Rectal smooth muscle tissue (tissue), 1 donor: ENCODE data around the gene LRTM2.

Source experiments
- H3K27ac ChIP-seq: one replicate; pipeline ENCODE4 v1.7.0; 2013; ENCODE audit warnings: low read depth, low read length, inconsistent platforms
- H3K27me3 ChIP-seq: one replicate; pipeline ENCODE4 v1.7.0; 2013; ENCODE audit warnings: low read length; ENCODE audit not compliant: control insufficient read depth, insufficient read depth
- H3K36me3 ChIP-seq: one replicate; pipeline ENCODE4 v1.7.0; 2013; ENCODE audit warnings: low read length; ENCODE audit not compliant: control insufficient read depth, insufficient read depth
- H3K4me1 ChIP-seq: one replicate; pipeline ENCODE4 v1.7.0; 2013; ENCODE audit warnings: low read length; ENCODE audit not compliant: control insufficient read depth, insufficient read depth
- H3K4me3 ChIP-seq: one replicate; pipeline ENCODE4 v1.7.0; 2013; ENCODE audit warnings: low read length
- H3K9ac ChIP-seq: one replicate; pipeline ENCODE4 v1.7.0; 2013; ENCODE audit warnings: low read length

The LRTM2 gene

GRCh38 chr12:1820191-1820895 is at the start of gene LRTM2:
Gene LRTM2 (plus strand): TSS chr12:1820565. CDS start chr12:1828149, 7,584 bp downstream.
- Histone ChIP-seq H3K27me3 (peaks cover 18% of the 10 kb centered on the region), H3K36me3 (no peaks in the 10 kb centered on the region), H3K9ac (no peak within 1 kb of the TSS), H3K27ac (no peak within 1 kb of the TSS), H3K4me3 (no peak within 1 kb of the TSS), H3K4me1 (no peaks in the 10 kb centered on the region)

- H3K9ac ChIP-seq: no peak overlapping the region
- no peaks in the 10 kb centered on the region for H3K27me3 ChIP-seq
- H3K4me1 ChIP-seq: no peaks in the 10 kb centered on the region
- H3K4me3 ChIP-seq: no peak overlapping the region
- peaks cover 12% of the 10 kb centered on the region for H3K36me3 ChIP-seq
- no peak overlapping the region for H3K27ac ChIP-seq
These were observed 46.3 kb upstream of the LRTM2 start for GRCh38 chr12:1773937-1774655.

- peaks cover 8% of the 10 kb centered on the region for H3K36me3 ChIP-seq
- no peaks in the 10 kb centered on the region for H3K4me1 ChIP-seq
- no peak overlapping the region for H3K27ac ChIP-seq
- no peaks in the 10 kb centered on the region for H3K27me3 ChIP-seq
- H3K9ac ChIP-seq: no peak overlapping the region
- no peak overlapping the region for H3K4me3 ChIP-seq
These were observed 44.0 kb upstream of the LRTM2 start for GRCh38 chr12:1776170-1776921.

- no peak overlapping the region for H3K27ac ChIP-seq
- no peak overlapping the region for H3K4me3 ChIP-seq
- no peaks in the 10 kb centered on the region for H3K27me3 ChIP-seq
- H3K4me1 ChIP-seq: no peaks in the 10 kb centered on the region
- H3K36me3 ChIP-seq: peaks cover 6% of the 10 kb centered on the region
- no peak overlapping the region for H3K9ac ChIP-seq
These were observed 42.6 kb upstream of the LRTM2 start for GRCh38 chr12:1777798-1778197.

GRCh38 chr12:1778911-1779310 is 41.5 kb upstream of the LRTM2 start:
- no peaks in the 10 kb centered on the region for H3K4me1 ChIP-seq
- no peak overlapping the region for H3K9ac ChIP-seq
- H3K36me3 ChIP-seq: peaks cover 4% of the 10 kb centered on the region
- no peak overlapping the region for H3K4me3 ChIP-seq
- no peaks in the 10 kb centered on the region for H3K27me3 ChIP-seq
- no peak overlapping the region for H3K27ac ChIP-seq

GRCh38 chr12:1779783-1780182 is 40.6 kb upstream of the LRTM2 start:
- H3K27ac ChIP-seq: no peak overlapping the region
- H3K4me3 ChIP-seq: no peak overlapping the region
- H3K27me3 ChIP-seq: no peaks in the 10 kb centered on the region
- H3K9ac ChIP-seq: no peak overlapping the region
- H3K36me3 ChIP-seq: peaks cover 5% of the 10 kb centered on the region
- no peaks in the 10 kb centered on the region for H3K4me1 ChIP-seq

- H3K27ac ChIP-seq: no peak overlapping the region
- no peak overlapping the region for H3K9ac ChIP-seq
- peaks cover 3% of the 10 kb centered on the region for H3K36me3 ChIP-seq
- no peaks in the 10 kb centered on the region for H3K4me1 ChIP-seq
- no peaks in the 10 kb centered on the region for H3K27me3 ChIP-seq
- H3K4me3 ChIP-seq: no peak overlapping the region
These were observed 38.6 kb upstream of the LRTM2 start for GRCh38 chr12:1781772-1782171.

GRCh38 chr12:1782215-1782614 is 38.1 kb upstream of the LRTM2 start:
- Histone ChIP-seq H3K36me3 (peaks cover 3% of the 10 kb centered on the region), H3K4me1 (no peaks in the 10 kb centered on the region), H3K9ac (no peak overlapping the region), H3K27ac (no peak overlapping the region), H3K4me3 (no peak overlapping the region), H3K27me3 (no peaks in the 10 kb centered on the region)

GRCh38 chr12:1787714-1788113 is 32.7 kb upstream of the LRTM2 start:
- Histone ChIP-seq H3K4me3 (no peak overlapping the region), H3K27ac (no peak overlapping the region), H3K27me3 (no peaks in the 10 kb centered on the region)

GRCh38 chr12:1790444-1790843 is 29.9 kb upstream of the LRTM2 start:
- Histone ChIP-seq H3K4me1 (peaks cover 7% of the 10 kb centered on the region), H3K27me3 (no peaks in the 10 kb centered on the region), H3K36me3 (no peaks in the 10 kb centered on the region), H3K27ac (no peak overlapping the region), H3K4me3 (no peak overlapping the region), H3K9ac (no peak overlapping the region)

More at GRCh38 chr12:1787714-1788113, 32.7 kb upstream of the LRTM2 start:
- H3K36me3 ChIP-seq: peaks cover 3% of the 10 kb centered on the region
- no peak overlapping the region for H3K9ac ChIP-seq
- no peaks in the 10 kb centered on the region for H3K4me1 ChIP-seq

GRCh38 chr12:1791104-1791841 is 29.1 kb upstream of the LRTM2 start:
- Histone ChIP-seq H3K4me3 (no peak overlapping the region), H3K27me3 (no peaks in the 10 kb centered on the region), H3K27ac (no peak overlapping the region), H3K36me3 (no peaks in the 10 kb centered on the region), H3K4me1 (peaks cover 11% of the 10 kb centered on the region), H3K9ac (no peak overlapping the region)

GRCh38 chr12:1792406-1792805 is 28.0 kb upstream of the LRTM2 start:
- Histone ChIP-seq H3K9ac (no peak overlapping the region), H3K4me1 (peaks cover 11% of the 10 kb centered on the region), H3K27ac (no peak overlapping the region)

More at GRCh38 chr12:1792406-1792805, 28.0 kb upstream of the LRTM2 start:
- no peaks in the 10 kb centered on the region for H3K27me3 ChIP-seq
- no peak overlapping the region for H3K4me3 ChIP-seq
- H3K36me3 ChIP-seq: no peaks in the 10 kb centered on the region
